ENCODE data around the gene MTMR3. TPM values are rescaled to one million over a fixed set of nuclear protein-coding genes. Genes with fewer than 3 reads are reported as not detected.

The MTMR3 gene
- total and polyA plus RNA-seq, 2 of the 8 experiments (the other 6 are each of a cell fraction or from before 2014, with no cell fraction given) = 16.9 to 18.5 TPM

DNA sequence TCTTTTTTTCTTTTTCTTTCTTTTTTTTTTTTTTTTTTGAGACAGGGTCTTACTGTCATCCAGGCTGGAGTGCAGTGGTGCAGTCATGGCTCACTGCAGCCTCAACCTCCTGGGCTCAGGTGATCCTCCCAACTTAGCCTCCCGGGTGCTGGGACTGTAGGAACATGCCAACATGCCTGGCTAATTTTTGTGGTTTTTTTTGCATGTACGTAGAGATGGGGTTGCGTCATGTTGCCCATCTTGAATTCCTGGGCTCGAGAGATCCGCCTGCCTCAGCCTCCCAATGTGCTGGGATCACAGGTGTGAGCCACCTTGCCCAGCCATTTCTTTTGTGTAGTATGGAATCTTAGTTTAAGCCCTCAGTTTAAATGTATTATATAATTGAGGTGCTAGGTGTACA is 20.4 kb downstream of the MTMR3 start:
- H4K8ac ChIP-seq (ENCODE audit: extremely low read depth, insufficient read depth, low read length) = no peak overlapping the region
- no peak for FAIRE-seq
- H2BK20ac ChIP-seq (ENCODE audit: low read length) = no peak overlapping the region

More for the DNA sequence above, 20.4 kb downstream of the MTMR3 start:
- H4K20me1 ChIP-seq (replicated peaks in 1 of 2; ENCODE audit: control insufficient read depth in 1 of 2, insufficient read depth in 2 of 2, low read length in 2 of 2) = no peaks in the 10 kb centered on the region
- H2BK12ac ChIP-seq (ENCODE audit: low read depth, low read length) = no peak overlapping the region
- H3K27ac ChIP-seq (ENCODE audit: low read depth, low read length) = no peak overlapping the region
- ChIA-PET CTCF (ENCODE audit: partially characterized antibody) (no interaction called here), POLR2A (ENCODE audit: partially characterized antibody) (no interaction called here)
- H3K9me3 ChIP-seq (ENCODE audit: insufficient read depth in 2 of 2, low read depth in 1 of 2, low read length in 1 of 2) = no peaks in the 10 kb centered on the region
- H4K5ac ChIP-seq (ENCODE audit: insufficient read length, low read depth, low read length) = no peak overlapping the region
- no peak overlapping the region for H2AFZ ChIP-seq (ENCODE audit: low read length)
- H3K27me3 ChIP-seq (replicated peaks in 1 of 4; ENCODE audit: control insufficient read depth in 3 of 4, extremely low read depth in 1 of 4, insufficient read depth in 3 of 4, low read length in 3 of 4) = no peaks in the 10 kb centered on the region
- H2BK5ac ChIP-seq (ENCODE audit: low read depth, low read length) = no peak overlapping the region
- no peak overlapping the region for H3K4ac ChIP-seq (replicated peaks; ENCODE audit: insufficient read length, low read depth, low read length)
- H3K23ac ChIP-seq (ENCODE audit: insufficient read length) = no peak overlapping the region
- H2BK15ac ChIP-seq (ENCODE audit: low read length) = no peak overlapping the region
- no peak overlapping the region for H3K4me3 ChIP-seq (ENCODE audit: extremely low read depth in 1 of 4, insufficient read depth in 2 of 4, low read depth in 3 of 4, low read length in 4 of 4)
- DNase-seq (ENCODE audit: low read depth in 1 of 2, low spot score in 2 of 2) = no peak
- H2AK5ac ChIP-seq (ENCODE audit: low read depth, low read length) = no peak overlapping the region
- peaks cover 0 to 69% of the 10 kb centered on the region in 2 experiments; a peak in 3 of 4 replicates for H3K79me2 ChIP-seq (ENCODE audit: control insufficient read depth in 1 of 2, insufficient read depth in 2 of 2, low read length in 2 of 2)
- no peak overlapping the region for H4K91ac ChIP-seq (replicated peaks; ENCODE audit: insufficient read length, low read length)
- H3K36me3 ChIP-seq (ENCODE audit: control insufficient read depth in 2 of 4, insufficient read depth in 4 of 4, low read length in 3 of 4) = no peaks in the 10 kb centered on the region
- H3K56ac ChIP-seq (replicated peaks; ENCODE audit: insufficient read length, low read depth, low read length) = no peak overlapping the region
- TF ChIP-seq MAFK (IDR thresholded peaks at IDR 0.05; ENCODE audit: low read depth, low read length) (no peak), KDM5A (IDR thresholded peaks at IDR 0.05; ENCODE audit: low read length) (no peak)
- no peak overlapping the region for H2BK120ac ChIP-seq (replicated peaks; ENCODE audit: low read depth, low read length)
- H3K79me1 ChIP-seq (ENCODE audit: low read depth, low read length) = no peaks in the 10 kb centered on the region; the same call in none of the 2 replicates
- peaks cover 0 to 4% (median 1%) of the 10 kb centered on the region in 4 experiments; a peak in 1 of 7 replicates for H3K4me1 ChIP-seq (replicated peaks in 1 of 4; ENCODE audit: control insufficient read depth in 3 of 4, insufficient read depth in 4 of 4, low read length in 3 of 4)
- H3K14ac ChIP-seq (ENCODE audit: insufficient read length) = no peak overlapping the region
- H3K18ac ChIP-seq (ENCODE audit: extremely low read depth, low read length) = no peak overlapping the region
- H3K9ac ChIP-seq (replicated peaks in 1 of 4; ENCODE audit: extremely low read depth in 1 of 4, low read depth in 3 of 4, low read length in 3 of 4) = no peak overlapping the region
- H3K23me2 ChIP-seq (ENCODE audit: low read depth, low read length) = peaks cover 2% of the 10 kb centered on the region; the same call in 1 of the 2 replicates
- H3K4me2 ChIP-seq (ENCODE audit: insufficient read depth in 1 of 2, low read depth in 2 of 2, low read length in 2 of 2) = no peak overlapping the region
- 78% methylated on average over 5 of the region's 5 CpGs; no CpG with 5 or more reads in 1 of the 2 experiments for WGBS, 2 experiments (ENCODE audit: extremely low coverage in 1 of 2, insufficient coverage in 1 of 2, insufficient read length in 1 of 2, insufficient replicate concordance in 2 of 2, low coverage in 1 of 2, low lambda C conversion rate in 2 of 2, missing lambda C conversion rate in 1 of 2)
